Right lobe of liver (tissue), 6 donors: ENCODE data around the gene ACVR2B. TPM values are rescaled to one million over a fixed set of nuclear protein-coding genes. Genes with fewer than 3 reads are reported as not detected.

ENCODE experiments used
- ATAC-seq, 4 donors: fragments of 200-7000 bp; cut with Tn5 transposase; one replicate each; pipeline ENCODE4 v1.9.1; 2020; ENCODE audit warnings: mild to moderate bottlenecking in 4 of 4, moderate library complexity in 4 of 4
- DNase-seq, 3 donors: peaks; one replicate each; pipeline ENCODE4 v3.0.0-alpha.2; 2020
- H3K27ac ChIP-seq, 3 donors: fragments of 200-600 bp; one replicate each; pipeline ENCODE4 v1.8.0; 2022
- H3K27me3 ChIP-seq, 2 donors: fragments of 200-600 bp; one replicate each; pipeline ENCODE4 v1.8.0; 2022
- H3K36me3 ChIP-seq, 4 donors: fragments of 200-600 bp; sonication (generic) in 1 of 4; one replicate each; pipeline versions ENCODE4 v1.5.1 to v1.8.0; 2017 to 2022; ENCODE audit warnings: control low read depth in 1 of 4
- H3K4me1 ChIP-seq, 4 donors: fragments of 200-600 bp; sonication (generic) in 1 of 4; one replicate each; pipeline versions ENCODE4 v1.5.1 to v1.8.0; 2017 to 2022; ENCODE audit warnings: control low read depth in 1 of 4
- H3K4me3 ChIP-seq, 3 donors: fragments of 200-600 bp; one replicate each; pipeline ENCODE4 v1.8.0; 2022
- H3K9me3 ChIP-seq, 4 donors: fragments of 200-600 bp; sonication (generic) in 1 of 4; one replicate each; pipeline versions ENCODE4 v1.5.1 to v1.8.0; 2017 to 2022; ENCODE audit warnings: control low read depth in 1 of 4
- CTCF ChIP-seq, 4 donors: fragments of 200-600 bp in 3 of 4; fragments of 450-650 bp in 1 of 4; IDR thresholded peaks; one replicate each; pipeline versions ENCODE4 v1.5.1 to v1.8.0; 2016 to 2022; ENCODE audit warnings: antibody characterized with exemption in 4 of 4, mild to moderate bottlenecking in 2 of 4
- POLR2A ChIP-seq: fragments of 450-650 bp; IDR thresholded peaks from one replicate; pipeline ENCODE4 v1.6.1; 2017; ENCODE audit warnings: antibody characterized with exemption, mild to moderate bottlenecking
- WGBS: methylation state at CpG from one replicate; pipeline ENCODE4 v1.1.6; 2018; ENCODE audit warnings: low coverage, low lambda C conversion rate; ENCODE audit not compliant: insufficient coverage; ENCODE audit errors: missing lambda C conversion rate; 5-methylcytosine and 5-hydroxymethylcytosine counted together
- intact Hi-C, 2 donors: fragments of 100-400 bp; cut with DNase I; formaldehyde crosslinking; loops; one replicate each; pipeline versions ENCODE4 v1.11.2 to v1.14.1; 2022
- total RNA-seq, 6 experiments: library from RNA; depleted of rRNA in 2 of 6; stranded (reverse); fragments of >200 nt in 2 of 6; fragmentation: NEBNext Ultra II Directional in 3 of 6; extraction: Animal tissue kit (Norgen Biotek cat#: 25700) in 3 of 6; gene quantifications; one replicate each; pipeline versions ENCODE4 v1.1.0 to v1.2.4, GENCODE V29; 2016 to 2023
- donor health status: DM: no; HTN: yes; CAD: no.
- donor health status: DM: no; HTN: no; CAD: no.
- donor health status: DM: no; HTN: no; CAD: no.
- donor health status: DM: no; HTN: yes; CAD: no.
- donor health status: DM: no; HTN: yes; CAD: no.

Gene ACVR2B
- total RNA-seq, 6 experiments from 2014 or later = 2.0 to 5.9 (median 4.4) TPM

GRCh38 chr3:38497031-38497430, 43.3 kb downstream of the ACVR2B start:
- no peak for ATAC-seq
- WGBS = 63% methylated on average over 4 of the region's 4 CpGs
- peaks cover 0 to 4% (median 0%) of the 10 kb centered on the region in 4 donors for H3K4me1 ChIP-seq
- peak overlapping the region in 2 of 3 donors; percentile 57 to 87 for H3K4me3 ChIP-seq
- no peak overlapping the region for H3K27ac ChIP-seq
- no peak for DNase-seq
- no peaks in the 10 kb centered on the region for H3K36me3 ChIP-seq
- no peaks in the 10 kb centered on the region for H3K9me3 ChIP-seq
- no peaks in the 10 kb centered on the region for H3K27me3 ChIP-seq
- no peak for TF ChIP-seq POLR2A
- no peak for TF ChIP-seq CTCF (IDR thresholded peaks at IDR 0.05)
- intact Hi-C loops = no loop called here

- H3K36me3 ChIP-seq = peaks cover 0 to 9% (median 3%) of the 10 kb centered on the region in 4 donors
- intact Hi-C loops = no loop called here
- no peaks in the 10 kb centered on the region for H3K27me3 ChIP-seq
- DNase-seq (no peak), ATAC-seq (no peak)
- 88% methylated on average over 2 of the region's 2 CpGs for WGBS
- H3K27ac ChIP-seq = no peak overlapping the region
- H3K4me1 ChIP-seq = peaks cover 0 to 10% (median 2%) of the 10 kb centered on the region in 4 donors
- no peak overlapping the region for H3K4me3 ChIP-seq
- TF ChIP-seq CTCF (IDR thresholded peaks at IDR 0.05) (no peak), POLR2A (no peak)
- H3K9me3 ChIP-seq = no peaks in the 10 kb centered on the region
Observed at GRCh38 chr3:38500688-38501417, 47.2 kb downstream of the ACVR2B start.

- intact Hi-C loops = no loop called here
- Histone ChIP-seq H3K9me3 (no peaks in the 10 kb centered on the region), H3K27me3 (no peaks in the 10 kb centered on the region), H3K36me3 (peaks cover 0 to 15% (median 4%) of the 10 kb centered on the region in 4 donors), H3K27ac (no peak overlapping the region), H3K4me3 (no peak overlapping the region), H3K4me1 (peaks cover 0 to 10% (median 0%) of the 10 kb centered on the region in 4 donors)
- ATAC-seq (no peak), DNase-seq (no peak)
- TF ChIP-seq POLR2A (no peak), CTCF (IDR thresholded peaks at IDR 0.05) (no peak)
- 89% methylated on average over 2 of the region's 2 CpGs for WGBS
Observed at GRCh38 chr3:38507120-38507519, 53.4 kb downstream of the ACVR2B start.

- ATAC-seq = no peak
- no peak for DNase-seq
Observed at GRCh38 chr3:38509732-38510131, 56.0 kb downstream of the ACVR2B start.

More at GRCh38 chr3:38509732-38510131, 56.0 kb downstream of the ACVR2B start:
- H3K9me3 ChIP-seq = no peaks in the 10 kb centered on the region
- 87% methylated on average over 2 of the region's 2 CpGs for WGBS
- intact Hi-C loops = no loop called here
- H3K4me1 ChIP-seq = no peaks in the 10 kb centered on the region
- H3K36me3 ChIP-seq = peaks cover 0 to 8% (median 1%) of the 10 kb centered on the region in 4 donors
- H3K4me3 ChIP-seq = no peak overlapping the region
- TF ChIP-seq CTCF (IDR thresholded peaks at IDR 0.05) (no peak), POLR2A (no peak)
- H3K27ac ChIP-seq = no peak overlapping the region
- H3K27me3 ChIP-seq = no peaks in the 10 kb centered on the region
